ENCODE measurements around the gene FOXK1.

DNA sequence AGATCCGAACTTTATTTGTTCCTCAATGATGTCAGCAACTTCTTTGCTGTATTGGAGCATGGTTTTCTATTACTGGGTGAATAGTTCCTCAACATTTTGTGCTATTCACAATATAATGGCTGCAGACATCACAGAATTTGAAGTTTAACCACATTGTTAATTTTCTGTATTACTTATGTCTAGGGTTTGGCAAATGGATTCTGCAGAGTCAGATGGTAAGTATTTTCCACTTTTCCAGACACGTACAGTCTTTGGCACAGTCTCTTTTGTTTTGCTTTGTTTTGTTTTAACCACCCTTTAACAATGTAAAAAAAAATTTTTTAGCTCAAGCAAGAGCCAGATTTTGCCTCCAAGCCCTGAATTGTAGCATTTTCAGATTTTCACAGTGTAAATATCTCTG lies 36.8 kb upstream of the FOXK1 start:
- TF ChIP-seq, protein P1, sequence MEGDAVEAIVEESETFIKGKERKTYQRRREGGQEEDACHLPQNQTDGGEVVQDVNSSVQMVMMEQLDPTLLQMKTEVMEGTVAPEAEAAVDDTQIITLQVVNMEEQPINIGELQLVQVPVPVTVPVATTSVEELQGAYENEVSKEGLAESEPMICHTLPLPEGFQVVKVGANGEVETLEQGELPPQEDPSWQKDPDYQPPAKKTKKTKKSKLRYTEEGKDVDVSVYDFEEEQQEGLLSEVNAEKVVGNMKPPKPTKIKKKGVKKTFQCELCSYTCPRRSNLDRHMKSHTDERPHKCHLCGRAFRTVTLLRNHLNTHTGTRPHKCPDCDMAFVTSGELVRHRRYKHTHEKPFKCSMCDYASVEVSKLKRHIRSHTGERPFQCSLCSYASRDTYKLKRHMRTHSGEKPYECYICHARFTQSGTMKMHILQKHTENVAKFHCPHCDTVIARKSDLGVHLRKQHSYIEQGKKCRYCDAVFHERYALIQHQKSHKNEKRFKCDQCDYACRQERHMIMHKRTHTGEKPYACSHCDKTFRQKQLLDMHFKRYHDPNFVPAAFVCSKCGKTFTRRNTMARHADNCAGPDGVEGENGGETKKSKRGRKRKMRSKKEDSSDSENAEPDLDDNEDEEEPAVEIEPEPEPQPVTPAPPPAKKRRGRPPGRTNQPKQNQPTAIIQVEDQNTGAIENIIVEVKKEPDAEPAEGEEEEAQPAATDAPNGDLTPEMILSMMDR (IDR thresholded peaks at IDR 0.05; ENCODE audit: low read depth, low read length) = no peak
- no peak for TF ChIP-seq POLR2A (IDR thresholded peaks at IDR 0.05; ENCODE audit: extremely low read depth, insufficient read length)
